Caco-2 (cell line): ENCODE measurements around the gene NPTX1. TPM values are rescaled to one million over a fixed set of nuclear protein-coding genes. Genes with fewer than 3 reads are reported as not detected.

Experiments
- BruUV-seq: library from RNA; stranded (reverse); fragments of 400-500 nt; replicated peaks from 2 replicates; lab custom pipeline; 2021; lab: Mats Ljungman, UMichigan
- CTCF ChIA-PET: fragments of 300-600 bp; sonication (Branson Sonifier 250); formaldehyde crosslinking; loops from one replicate; lab custom pipeline; 2022; ENCODE audit warnings: antibody characterized with exemption; lab: Charles Lee
- POLR2A ChIA-PET: fragments of 300-600 bp; sonication (Branson Sonifier 250); formaldehyde crosslinking; loops from one replicate; lab custom pipeline; 2022; ENCODE audit warnings: antibody characterized with exemption; lab: Charles Lee
- DNase-seq, 2 experiments: peaks; one replicate each; pipeline versions ENCODE4 v3.0.0 to v3.0.0-alpha.2; 2020 to 2022
- H3K27me3 ChIP-seq: replicated peaks from 2 replicates; pipeline ENCODE4 v1.6.0; 2011; ENCODE audit warnings: low read length; ENCODE audit not compliant: control insufficient read depth, insufficient read depth
- H3K36me3 ChIP-seq: 2 replicates; pipeline ENCODE4 v1.5.1; 2011; ENCODE audit warnings: low read length; ENCODE audit not compliant: control insufficient read depth, insufficient read depth
- H3K4me1 ChIP-seq: fragments of 250-450 bp; sonication (Bioruptor Pico); 2 replicates; pipeline ENCODE4 v1.5.1; 2020; ENCODE audit warnings: mild to moderate bottlenecking
- H3K4me3 ChIP-seq: 2 replicates; pipeline ENCODE4 v1.5.1; 2011; ENCODE audit warnings: low read depth, mild to moderate bottlenecking, control low read depth, low read length
- H3K9me3 ChIP-seq: fragments of 250-450 bp; sonication (Bioruptor Pico); 2 replicates; pipeline ENCODE4 v1.5.1; 2020; ENCODE audit warnings: mild to moderate bottlenecking, moderate library complexity
- H3K27ac Mint-ChIP-seq: one replicate; pipeline ENCODE4 v1.8.0; 2022; ENCODE audit warnings: mixed read lengths; ENCODE audit not compliant: unreplicated experiment
- H3K27me3 Mint-ChIP-seq: one replicate; pipeline ENCODE4 v1.8.0; 2022; ENCODE audit warnings: mixed read lengths; ENCODE audit not compliant: insufficient read depth, unreplicated experiment
- H3K36me3 Mint-ChIP-seq: one replicate; pipeline ENCODE4 v1.8.0; 2022; ENCODE audit warnings: mild to moderate bottlenecking, mixed read lengths; ENCODE audit not compliant: insufficient read depth, unreplicated experiment
- H3K4me1 Mint-ChIP-seq: one replicate; pipeline ENCODE4 v1.8.0; 2022; ENCODE audit warnings: low read depth, mixed read lengths; ENCODE audit not compliant: unreplicated experiment
- H3K4me3 Mint-ChIP-seq: one replicate; pipeline ENCODE4 v1.8.0; 2022; ENCODE audit warnings: mild to moderate bottlenecking, moderate library complexity, mixed read lengths; ENCODE audit not compliant: unreplicated experiment
- H3K9me3 Mint-ChIP-seq: one replicate; pipeline ENCODE4 v1.8.0; 2022; ENCODE audit warnings: mixed read lengths; ENCODE audit not compliant: unreplicated experiment
- intact Hi-C: fragments of 100-400 bp; cut with micrococcal nuclease; formaldehyde crosslinking; loops from one replicate; pipeline ENCODE4 v1.10.0; 2022; ENCODE audit not compliant: unreplicated experiment
- total RNA-seq: library from RNA; stranded (reverse); gene quantifications from 2 replicates; pipeline ENCODE4 v1.2.3, GENCODE V29; 2022
- TF ChIP-seq, protein P1 (sequence below), 2 experiments: fragments of 200-600 bp in 1 of 2; IDR thresholded peaks; 1 replicate in 1 of 2; 2 replicates in 1 of 2; pipeline versions ENCODE4 v1.5.1 to v1.8.0; 2011 to 2022; ENCODE audit warnings: antibody characterized with exemption in 1 of 2, control low read depth in 1 of 2, inconsistent platforms in 1 of 2, low read depth in 1 of 2, low read length in 1 of 2, mild to moderate bottlenecking in 1 of 2, moderate library complexity in 1 of 2; ENCODE audit not compliant: insufficient read depth in 1 of 2, severe bottlenecking in 1 of 2, unreplicated experiment in 1 of 2

Gene NPTX1
- total RNA-seq, 1 experiment from 2014 or later: 0.57 TPM

- no peaks in the 10 kb centered on the region for H3K27me3 ChIP-seq
- intact Hi-C loops: no loop called here
- DNase-seq: no peak
- H3K9me3 ChIP-seq: no peaks in the 10 kb centered on the region
- H3K4me3 ChIP-seq: no peak overlapping the region
- ChIA-PET POLR2A (no interaction called here), CTCF (no interaction called here)
- H3K4me3 Mint-ChIP-seq: no peak overlapping the region
- no peaks in the 10 kb centered on the region for H3K4me1 ChIP-seq
- no peaks in the 10 kb centered on the region for H3K4me1 Mint-ChIP-seq
- H3K36me3 Mint-ChIP-seq: no peaks in the 10 kb centered on the region
- peaks cover 6% of the 10 kb centered on the region for H3K27me3 Mint-ChIP-seq
- no peak overlapping the region for H3K27ac Mint-ChIP-seq
- no TSS peak for BruUV-seq
- TF ChIP-seq, protein P1, sequence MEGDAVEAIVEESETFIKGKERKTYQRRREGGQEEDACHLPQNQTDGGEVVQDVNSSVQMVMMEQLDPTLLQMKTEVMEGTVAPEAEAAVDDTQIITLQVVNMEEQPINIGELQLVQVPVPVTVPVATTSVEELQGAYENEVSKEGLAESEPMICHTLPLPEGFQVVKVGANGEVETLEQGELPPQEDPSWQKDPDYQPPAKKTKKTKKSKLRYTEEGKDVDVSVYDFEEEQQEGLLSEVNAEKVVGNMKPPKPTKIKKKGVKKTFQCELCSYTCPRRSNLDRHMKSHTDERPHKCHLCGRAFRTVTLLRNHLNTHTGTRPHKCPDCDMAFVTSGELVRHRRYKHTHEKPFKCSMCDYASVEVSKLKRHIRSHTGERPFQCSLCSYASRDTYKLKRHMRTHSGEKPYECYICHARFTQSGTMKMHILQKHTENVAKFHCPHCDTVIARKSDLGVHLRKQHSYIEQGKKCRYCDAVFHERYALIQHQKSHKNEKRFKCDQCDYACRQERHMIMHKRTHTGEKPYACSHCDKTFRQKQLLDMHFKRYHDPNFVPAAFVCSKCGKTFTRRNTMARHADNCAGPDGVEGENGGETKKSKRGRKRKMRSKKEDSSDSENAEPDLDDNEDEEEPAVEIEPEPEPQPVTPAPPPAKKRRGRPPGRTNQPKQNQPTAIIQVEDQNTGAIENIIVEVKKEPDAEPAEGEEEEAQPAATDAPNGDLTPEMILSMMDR (IDR thresholded peaks at IDR 0.05; ENCODE audit: insufficient read depth in 1 of 2, low read depth in 1 of 2, low read length in 1 of 2, severe bottlenecking in 1 of 2, unreplicated experiment in 1 of 2): no peak
- H3K36me3 ChIP-seq: no peaks in the 10 kb centered on the region
- no peaks in the 10 kb centered on the region for H3K9me3 Mint-ChIP-seq
Measured at GRCh38 chr17:80502578-80502877, 26.1 kb upstream of the NPTX1 start.

DNA sequence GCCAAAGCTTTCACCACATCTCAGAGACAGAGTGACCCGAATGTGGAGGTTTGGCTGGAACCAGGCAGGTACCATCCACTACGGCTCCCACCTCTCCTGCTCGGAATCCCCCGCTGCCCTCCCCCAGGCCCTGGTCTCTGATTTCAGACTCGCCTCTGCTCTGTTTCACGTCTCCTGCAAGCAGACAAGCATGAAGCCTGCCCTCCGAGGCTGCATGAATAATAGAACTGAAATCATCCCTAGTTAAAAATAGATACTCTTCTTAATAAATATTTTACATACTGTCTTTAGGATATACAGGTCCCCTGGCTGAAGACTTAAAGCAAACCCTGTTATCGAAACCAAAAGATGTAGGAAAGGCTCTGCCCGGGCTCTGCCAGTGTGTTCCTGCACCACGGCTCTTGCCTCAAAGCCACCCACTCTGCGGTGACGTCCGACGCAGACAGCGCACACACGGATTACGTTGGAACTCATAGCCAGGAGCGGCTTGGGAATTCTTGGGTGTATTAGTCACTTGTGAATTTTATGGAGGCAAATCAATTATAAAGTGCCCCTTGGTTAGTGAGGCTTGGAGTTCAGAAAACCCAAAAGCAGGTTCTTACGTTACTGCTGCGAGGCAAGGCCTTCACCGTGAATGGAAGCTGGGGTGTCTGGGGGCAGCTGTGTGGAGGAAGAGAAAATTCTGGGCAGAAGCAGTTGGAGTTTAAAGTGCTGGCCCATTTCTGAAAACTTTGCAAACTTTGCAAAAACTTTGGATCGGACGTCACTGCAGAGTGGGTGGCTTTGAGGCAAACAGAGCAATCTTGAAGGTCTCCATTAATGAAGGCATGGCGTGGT, 25.6 kb upstream of the NPTX1 start:
- intact Hi-C loops: no loop called here
- no peaks in the 10 kb centered on the region for H3K36me3 Mint-ChIP-seq
- DNase-seq: no peak
- ChIA-PET CTCF (interaction anchor here (1.2 kb wide), 1 partner anchor 75 kb away, joined by 3 read pairs; no protein-coding TSS in a partner anchor), POLR2A (no interaction called here)
- no peaks in the 10 kb centered on the region for H3K9me3 Mint-ChIP-seq
- H3K4me3 ChIP-seq: no peak overlapping the region
- H3K4me1 Mint-ChIP-seq: no peaks in the 10 kb centered on the region
- no TSS peak for BruUV-seq
- H3K27me3 ChIP-seq: no peaks in the 10 kb centered on the region
- no peaks in the 10 kb centered on the region for H3K4me1 ChIP-seq
- H3K27me3 Mint-ChIP-seq: peaks cover 6% of the 10 kb centered on the region
- H3K9me3 ChIP-seq: no peaks in the 10 kb centered on the region
- no peak overlapping the region for H3K4me3 Mint-ChIP-seq
- H3K27ac Mint-ChIP-seq: no peak overlapping the region
- TF ChIP-seq, protein P1 (IDR thresholded peaks at IDR 0.05; ENCODE audit: insufficient read depth in 1 of 2, low read depth in 1 of 2, low read length in 1 of 2, severe bottlenecking in 1 of 2, unreplicated experiment in 1 of 2): no peak
- H3K36me3 ChIP-seq: no peaks in the 10 kb centered on the region

DNA sequence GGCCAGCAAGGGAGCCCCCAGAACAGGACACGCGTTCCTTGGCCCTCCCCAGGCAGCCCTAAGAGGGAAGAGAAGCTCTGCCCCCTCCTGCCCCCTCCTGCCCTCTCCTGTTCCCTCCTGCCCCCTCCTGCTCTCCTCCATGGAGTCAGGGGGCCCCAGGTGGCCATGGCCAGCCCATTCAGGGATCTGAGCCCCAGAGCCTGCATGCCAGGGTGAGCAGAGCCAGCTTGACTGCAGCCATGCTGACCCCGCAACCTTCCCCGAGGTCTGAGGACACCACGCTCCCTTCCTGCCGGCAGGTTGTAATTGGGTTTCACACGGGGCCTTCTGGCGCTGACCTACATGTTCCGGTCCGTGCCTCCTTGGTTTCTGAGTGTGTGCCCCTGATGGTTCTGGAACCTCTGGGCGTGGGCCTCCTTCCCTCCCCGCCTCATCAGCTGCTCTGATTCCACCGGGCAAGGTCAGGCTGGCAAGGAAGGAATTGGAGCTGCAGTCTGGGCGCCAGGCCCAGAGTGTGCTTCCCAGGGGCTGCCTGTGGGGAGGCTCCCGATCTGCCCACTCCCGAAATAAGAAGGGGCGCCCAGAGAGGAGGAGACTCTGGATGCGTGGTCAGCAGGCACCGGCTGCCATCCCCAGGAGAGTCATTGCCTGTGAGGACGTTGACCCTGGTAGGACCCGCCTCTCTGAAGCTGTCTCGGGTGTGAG, 23.7 kb upstream of the NPTX1 start:
- Histone ChIP-seq H3K27me3 (no peaks in the 10 kb centered on the region), H3K36me3 (no peaks in the 10 kb centered on the region), H3K4me3 (no peak overlapping the region), H3K4me1 (no peaks in the 10 kb centered on the region), H3K9me3 (no peaks in the 10 kb centered on the region)
- TF ChIP-seq, protein P1 (IDR thresholded peaks at IDR 0.05; ENCODE audit: insufficient read depth in 1 of 2, low read depth in 1 of 2, low read length in 1 of 2, severe bottlenecking in 1 of 2, unreplicated experiment in 1 of 2): no peak
- DNase-seq: no peak
- Mint-ChIP-seq H3K9me3 (no peaks in the 10 kb centered on the region), H3K27ac (no peak overlapping the region), H3K4me3 (no peak overlapping the region), H3K4me1 (no peaks in the 10 kb centered on the region), H3K36me3 (no peaks in the 10 kb centered on the region), H3K27me3 (peaks cover 2% of the 10 kb centered on the region)
- intact Hi-C loops: no loop called here
- CTCF ChIA-PET: no interaction called here
- POLR2A ChIA-PET: no interaction called here
- BruUV-seq: no TSS peak
